HG03196 (cell line): Measurements from ENCODE around the gene SLC8A1.
"Not testable (repeated sequence)": the region's sequence is repeated elsewhere in the genome, so short reads cannot be mapped to it uniquely, and the experiment has no call there.

ENCODE experiments used
- ATAC-seq: cut with Tn5 transposase; IDR thresholded peaks from one replicate; pipeline ENCODE4 v1.9.1; 2021; ENCODE audit not compliant: unreplicated experiment

SLC8A1 gene

DNA sequence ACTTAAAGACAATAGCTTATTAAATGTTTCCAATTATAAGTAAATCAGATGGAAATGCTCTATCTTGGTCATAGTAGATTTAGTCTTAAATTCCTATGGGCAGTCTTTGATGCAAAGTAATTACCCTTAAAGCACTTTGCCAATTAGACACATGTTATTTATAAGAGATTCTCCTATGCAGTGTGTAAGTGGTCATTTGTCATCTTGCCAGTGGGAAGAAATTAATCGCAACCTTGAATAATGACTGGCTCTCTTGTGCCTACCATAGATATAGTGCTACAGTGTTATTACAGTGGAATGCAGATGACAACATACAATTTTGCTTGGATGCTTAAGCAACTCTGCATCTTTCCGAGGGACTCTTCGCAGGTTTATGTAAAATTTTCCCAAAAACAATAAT is 361.8 kb downstream of the SLC8A1 start:
- ATAC-seq = no peak

DNA sequence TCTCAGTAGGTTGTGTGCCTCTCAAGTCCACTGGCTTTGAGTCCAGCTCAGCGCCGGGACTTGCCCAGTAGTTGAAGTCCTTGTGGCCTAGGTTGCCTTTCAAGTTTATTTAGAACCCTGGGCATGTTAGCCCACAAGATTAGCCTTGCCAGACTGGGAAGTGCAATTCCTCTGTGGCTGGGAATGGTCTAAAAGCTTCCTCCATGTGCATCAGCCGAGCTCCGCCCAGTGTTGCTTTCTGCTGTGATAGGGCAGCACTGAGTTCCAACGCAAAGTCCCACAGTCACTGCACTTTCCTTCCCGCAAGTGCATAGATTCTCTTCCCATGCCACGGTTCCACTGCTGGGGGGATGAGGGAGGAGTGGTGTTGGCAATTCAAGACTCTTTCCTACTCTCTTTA is 364.0 kb downstream of the SLC8A1 start:
- no peak for ATAC-seq

DNA sequence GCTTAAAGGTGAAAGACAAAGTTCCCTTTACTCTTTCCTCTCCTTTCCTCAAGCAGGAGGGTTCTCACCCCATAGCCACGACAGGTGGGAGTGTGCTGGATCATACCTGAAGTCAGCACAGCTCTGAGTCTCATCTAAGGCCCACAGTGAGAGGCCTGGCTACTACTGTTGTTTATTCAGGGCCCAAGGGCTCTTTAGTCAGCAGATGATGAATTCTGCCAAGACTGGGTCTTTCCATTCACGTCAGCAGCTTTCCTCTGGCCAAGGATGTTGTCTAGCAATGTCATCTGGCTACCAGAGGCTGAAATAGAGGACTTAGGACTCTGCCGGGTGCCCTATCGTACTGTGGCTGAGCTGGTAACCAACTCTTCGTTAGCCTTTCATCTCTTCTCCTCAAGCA is 364.5 kb downstream of the SLC8A1 start:
- no peak for ATAC-seq

DNA sequence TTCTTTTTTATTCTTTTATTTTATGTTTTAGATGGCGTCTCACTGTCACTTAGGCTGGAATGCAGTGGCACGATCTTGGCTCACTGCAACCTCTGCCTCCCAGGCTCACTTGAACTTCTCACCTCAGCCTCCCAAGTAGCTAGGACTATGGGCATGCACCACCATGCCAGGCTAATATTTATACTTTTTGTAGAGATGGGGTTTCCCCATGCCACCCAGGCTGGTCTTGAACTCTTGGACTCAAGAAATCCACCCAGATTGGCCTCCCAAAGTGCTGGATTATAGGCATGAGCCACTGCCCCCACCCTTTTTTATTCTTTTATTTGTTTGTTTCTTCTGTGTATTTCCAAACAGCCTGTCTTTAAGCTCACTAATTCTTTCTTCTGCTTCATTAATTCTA is 366.1 kb downstream of the SLC8A1 start:
- no peak for ATAC-seq

DNA sequence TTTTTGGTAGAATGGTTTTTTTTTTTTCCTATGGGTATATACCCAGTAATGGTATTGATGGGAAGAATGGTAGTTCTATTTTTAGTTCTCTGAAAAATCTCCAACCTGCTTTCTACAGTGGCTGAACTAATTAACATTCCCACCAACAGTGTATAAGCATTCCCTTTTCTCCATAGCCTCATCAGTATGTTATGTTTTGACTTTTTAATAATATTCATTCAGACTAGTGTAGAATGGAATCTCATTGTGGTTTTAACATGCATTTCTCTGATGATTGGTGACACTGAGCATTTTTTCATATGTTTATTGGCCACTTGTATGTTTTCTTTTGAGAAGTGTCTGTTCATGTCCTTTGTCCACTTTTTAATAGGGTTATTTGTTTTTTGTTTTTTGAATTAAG is 378.6 kb downstream of the SLC8A1 start:
- ATAC-seq = not testable (repeated sequence)

DNA sequence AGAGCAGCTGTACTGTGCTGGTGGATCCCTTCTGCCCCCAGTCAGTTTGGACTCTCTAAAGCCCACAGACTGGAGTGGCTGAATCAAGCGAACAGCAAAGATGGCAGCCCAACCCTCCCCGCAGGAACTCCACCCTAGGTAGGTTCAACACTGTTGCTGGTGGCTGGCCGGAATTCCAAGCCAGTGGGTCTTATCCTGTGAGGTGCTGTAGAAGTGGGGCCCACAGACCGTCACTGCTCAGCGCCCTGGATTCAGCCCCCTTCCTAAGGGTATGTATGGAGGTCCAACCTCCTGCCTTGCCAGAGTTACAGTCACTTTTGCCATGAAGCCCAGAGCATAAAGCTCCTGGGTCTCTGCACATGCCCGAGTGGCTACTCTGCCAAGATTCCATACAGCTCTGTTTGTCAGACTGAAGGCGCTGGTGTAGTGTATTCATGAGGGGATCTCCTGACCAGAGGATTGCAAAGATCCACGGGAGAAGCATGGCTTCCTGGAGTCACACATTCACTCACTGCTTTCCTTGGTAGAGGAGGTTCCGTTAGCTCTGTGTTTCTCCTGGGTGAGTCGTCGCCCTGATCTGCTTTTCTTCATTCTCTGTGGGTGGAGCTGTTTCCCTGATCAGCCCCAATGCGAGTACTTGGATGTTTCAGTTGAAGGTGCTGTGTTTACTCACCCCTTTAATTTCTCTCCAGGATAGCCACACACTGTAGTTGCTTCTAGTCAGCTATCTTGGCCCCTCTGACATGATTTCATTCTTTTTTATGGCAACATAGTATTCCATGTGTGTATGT is 379.3 kb downstream of the SLC8A1 start:
- no peak for ATAC-seq

DNA sequence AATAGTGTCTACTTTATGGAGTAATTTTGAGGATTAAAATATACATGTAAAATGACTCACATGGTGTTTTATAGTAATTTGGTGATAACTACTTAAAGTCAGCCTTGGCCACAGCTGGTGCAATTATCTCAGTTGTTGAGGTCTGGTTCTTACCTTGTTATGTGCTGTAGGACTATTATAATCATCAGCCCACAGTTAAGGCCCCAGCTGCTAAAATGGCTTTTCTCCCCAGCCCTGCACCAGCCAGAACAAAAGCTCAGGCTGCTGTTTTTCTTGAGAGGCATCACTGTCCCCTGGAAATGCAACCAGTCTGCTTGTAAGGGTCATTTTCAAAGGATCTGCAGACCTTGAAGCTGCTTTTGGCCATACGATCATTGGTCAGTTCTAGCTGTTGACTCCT is 389.5 kb downstream of the SLC8A1 start:
- ATAC-seq = no peak

DNA sequence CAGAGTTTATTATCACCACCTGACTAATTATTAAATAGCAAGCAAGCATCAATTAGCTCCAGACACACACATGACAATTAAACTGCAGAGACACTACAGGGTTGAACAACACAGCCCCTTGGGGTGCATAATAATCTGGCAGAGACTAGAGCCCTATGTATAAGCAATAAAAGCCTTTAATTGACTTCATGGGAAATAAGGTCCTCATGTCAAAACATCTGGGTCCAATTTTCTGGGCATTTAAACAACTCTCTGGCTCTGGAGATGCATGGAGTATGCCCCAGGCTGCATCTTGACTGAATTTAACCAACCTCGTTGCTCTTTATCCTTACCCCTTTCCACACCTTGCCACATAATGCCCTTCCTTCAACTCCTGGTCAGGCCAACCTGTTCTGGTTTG is 402.1 kb downstream of the SLC8A1 start:
- no peak for ATAC-seq

DNA sequence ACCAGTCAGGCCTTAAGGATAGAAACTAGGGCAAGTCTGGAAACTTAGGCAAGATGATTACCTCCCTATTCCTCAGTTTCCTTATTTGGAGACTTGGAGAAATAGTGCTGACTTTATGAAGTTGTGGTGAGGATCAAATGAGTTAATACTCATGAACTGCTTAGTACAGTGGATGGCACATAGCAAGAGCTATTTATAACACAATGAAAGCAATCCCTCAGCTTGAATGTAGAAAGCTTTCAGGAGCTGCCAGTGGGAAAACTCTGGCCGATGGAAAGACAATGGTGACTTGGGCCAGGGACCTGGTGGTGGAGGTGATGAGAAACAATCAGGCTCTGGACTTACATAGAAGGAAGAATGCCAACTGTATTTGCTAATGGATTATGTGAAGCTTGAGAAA is 403.4 kb downstream of the SLC8A1 start:
- no peak for ATAC-seq

DNA sequence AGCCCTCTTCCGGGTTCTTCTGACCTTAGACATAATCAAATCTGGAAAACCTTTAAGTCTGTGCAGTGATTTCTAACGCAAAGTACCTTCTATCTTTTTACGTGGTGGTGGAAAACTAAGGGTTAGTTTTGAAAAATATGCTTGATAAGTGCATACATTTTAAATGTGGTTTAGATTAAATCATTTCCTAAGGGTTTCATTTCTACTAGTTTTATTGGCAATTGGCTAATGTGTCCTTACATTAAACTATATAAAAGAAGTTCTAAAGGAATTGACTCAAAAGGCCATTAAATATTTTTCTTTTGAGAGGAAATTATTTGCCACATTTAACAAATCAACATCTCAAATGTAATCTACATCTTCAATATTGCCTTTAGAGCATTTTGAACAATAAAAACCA is 404.5 kb downstream of the SLC8A1 start:
- no peak for ATAC-seq
